RWPE1 (cell line): Measurements from ENCODE around the gene RBM10.

ENCODE experiments used
- CTCF ChIA-PET: fragments of 350-600 bp; sonication (Branson Sonifier 250); formaldehyde crosslinking; extraction: SDS; loops from one replicate; lab custom pipeline; 2021; lab: Yijun Ruan, JAX
- POLR2A ChIA-PET: fragments of 400-600 bp; formaldehyde crosslinking; extraction: SDS; loops from one replicate; lab custom pipeline; 2020; ENCODE audit warnings: antibody characterized with exemption; ENCODE audit not compliant: low non-redundant PET; lab: Yijun Ruan, JAX
- DNase-seq: peaks from one replicate; pipeline ENCODE4 v3.0.0; 2012; ENCODE audit warnings: low spot score
- H3K27ac ChIP-seq: fragments of 450-650 bp; 2 replicates; pipeline ENCODE4 v1.5.1; 2017
- TF ChIP-seq, protein P1 (sequence below): fragments of 450-650 bp; conservative IDR thresholded peaks from 2 replicates; pipeline ENCODE4 v1.5.1; 2017; ENCODE audit warnings: low read depth, mild to moderate bottlenecking

Gene RBM10

GRCh38 chrX:47193475-47194193 lies 48.6 kb downstream of the RBM10 start, which contains the start of gene UBA1:
UBA1 (plus strand) TSS chrX:47193829; CDS start chrX:47198803, 4,974 bp downstream.
- ChIA-PET CTCF (no interaction called here), POLR2A (no interaction called here)
- TF ChIP-seq, protein P1, sequence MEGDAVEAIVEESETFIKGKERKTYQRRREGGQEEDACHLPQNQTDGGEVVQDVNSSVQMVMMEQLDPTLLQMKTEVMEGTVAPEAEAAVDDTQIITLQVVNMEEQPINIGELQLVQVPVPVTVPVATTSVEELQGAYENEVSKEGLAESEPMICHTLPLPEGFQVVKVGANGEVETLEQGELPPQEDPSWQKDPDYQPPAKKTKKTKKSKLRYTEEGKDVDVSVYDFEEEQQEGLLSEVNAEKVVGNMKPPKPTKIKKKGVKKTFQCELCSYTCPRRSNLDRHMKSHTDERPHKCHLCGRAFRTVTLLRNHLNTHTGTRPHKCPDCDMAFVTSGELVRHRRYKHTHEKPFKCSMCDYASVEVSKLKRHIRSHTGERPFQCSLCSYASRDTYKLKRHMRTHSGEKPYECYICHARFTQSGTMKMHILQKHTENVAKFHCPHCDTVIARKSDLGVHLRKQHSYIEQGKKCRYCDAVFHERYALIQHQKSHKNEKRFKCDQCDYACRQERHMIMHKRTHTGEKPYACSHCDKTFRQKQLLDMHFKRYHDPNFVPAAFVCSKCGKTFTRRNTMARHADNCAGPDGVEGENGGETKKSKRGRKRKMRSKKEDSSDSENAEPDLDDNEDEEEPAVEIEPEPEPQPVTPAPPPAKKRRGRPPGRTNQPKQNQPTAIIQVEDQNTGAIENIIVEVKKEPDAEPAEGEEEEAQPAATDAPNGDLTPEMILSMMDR: peak; percentile 63
- peak; percentile 80 for DNase-seq
- H3K27ac ChIP-seq: peak within 1 kb of the TSS; percentile 83

GRCh38 chrX:47194194-47194787 lies 49.3 kb downstream of the RBM10 start:
- ChIA-PET CTCF (no interaction called here), POLR2A (interaction anchor here (0.5 kb wide), 1 partner anchor 64 kb away, joined by 3 read pairs; no protein-coding TSS in a partner anchor)
- TF ChIP-seq, protein P1: no peak
- DNase-seq: no peak
- peak overlapping the region; percentile 83 for H3K27ac ChIP-seq

DNA sequence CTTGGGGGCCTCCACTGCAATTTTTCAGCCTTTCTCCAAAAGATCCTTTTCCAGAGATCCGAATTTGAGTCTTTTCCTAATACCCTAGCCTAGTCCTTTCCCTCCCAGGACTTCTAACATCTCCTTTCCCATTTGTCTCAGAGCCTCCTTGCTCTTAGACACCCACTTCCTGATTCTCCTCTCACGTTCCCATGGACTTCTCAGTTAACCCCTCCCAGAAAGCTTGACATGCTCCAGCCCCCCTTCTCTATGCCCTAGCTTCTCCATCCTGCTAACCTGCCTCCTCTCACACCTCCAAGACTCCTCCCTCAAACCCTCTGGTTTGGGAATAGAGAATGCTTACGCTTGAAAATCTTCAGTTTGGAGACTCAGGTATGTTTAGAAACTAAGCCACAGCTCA lies 51.1 kb downstream of the RBM10 start:
- DNase-seq: no peak
- peak overlapping the region; percentile 83 for H3K27ac ChIP-seq
- TF ChIP-seq, protein P1: no peak
- CTCF ChIA-PET: no interaction called here
- POLR2A ChIA-PET: interaction anchor here (0.6 kb wide), 1 partner anchor 15 kb away, joined by 4 read pairs; no protein-coding TSS in a partner anchor

DNA sequence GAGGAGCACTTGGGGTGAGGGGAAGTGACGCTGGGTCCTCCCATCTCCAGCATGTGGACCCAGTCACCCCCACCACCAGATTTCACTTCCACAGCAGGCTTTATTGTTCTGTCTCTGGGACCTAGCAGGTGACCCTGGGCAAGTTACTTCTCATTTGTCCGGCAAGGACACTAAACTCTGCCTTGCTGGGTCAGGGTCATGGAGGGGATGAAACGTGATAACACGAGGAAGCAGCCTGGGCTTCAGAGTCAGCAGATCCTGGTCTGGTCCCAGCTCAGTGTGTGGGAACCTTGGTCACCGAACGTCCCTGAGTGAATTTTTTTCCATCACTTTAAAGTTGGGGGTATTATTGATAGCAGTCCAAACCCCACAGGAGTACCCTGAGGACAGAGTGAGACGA lies 52.5 kb downstream of the RBM10 start:
- POLR2A ChIA-PET: no interaction called here
- CTCF ChIA-PET: no interaction called here
- H3K27ac ChIP-seq: peak overlapping the region; percentile 46
- TF ChIP-seq, protein P1: no peak
- DNase-seq: no peak

DNA sequence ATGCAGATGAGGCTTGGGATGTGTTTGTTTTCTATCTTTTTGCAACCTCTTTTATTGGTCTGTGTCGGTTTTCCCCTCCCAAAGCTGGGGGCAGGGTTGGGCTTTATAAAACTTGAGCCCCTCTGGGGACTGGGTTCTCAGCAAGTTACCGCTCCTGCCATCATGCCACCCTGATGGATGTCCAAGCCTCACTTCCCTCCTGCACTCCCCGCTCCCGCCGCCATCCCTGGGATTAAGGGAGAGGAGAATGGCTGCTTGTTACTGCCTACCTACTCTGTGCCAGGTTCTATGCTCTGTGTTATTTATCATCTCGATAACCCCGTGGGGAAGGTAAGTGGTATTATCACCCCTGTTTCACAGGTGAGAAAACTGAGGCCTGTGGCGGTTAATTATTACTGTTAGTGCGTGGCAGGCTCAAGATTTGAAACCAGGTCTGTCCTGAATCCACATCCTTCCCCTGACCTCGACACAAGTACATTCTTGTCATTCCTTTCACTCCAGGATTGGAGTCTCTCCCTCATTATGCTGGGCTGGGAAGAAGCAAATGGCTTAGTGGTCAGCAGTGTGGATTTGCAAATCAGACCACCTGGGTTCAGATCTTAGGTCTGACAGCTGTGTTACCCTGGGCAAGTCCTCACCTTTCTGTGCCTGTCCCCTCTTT lies 53.1 kb downstream of the RBM10 start:
- ChIA-PET CTCF (no interaction called here), POLR2A (no interaction called here)
- no peak for DNase-seq
- TF ChIP-seq, protein P1: no peak
- peak overlapping the region; percentile 68 for H3K27ac ChIP-seq

DNA sequence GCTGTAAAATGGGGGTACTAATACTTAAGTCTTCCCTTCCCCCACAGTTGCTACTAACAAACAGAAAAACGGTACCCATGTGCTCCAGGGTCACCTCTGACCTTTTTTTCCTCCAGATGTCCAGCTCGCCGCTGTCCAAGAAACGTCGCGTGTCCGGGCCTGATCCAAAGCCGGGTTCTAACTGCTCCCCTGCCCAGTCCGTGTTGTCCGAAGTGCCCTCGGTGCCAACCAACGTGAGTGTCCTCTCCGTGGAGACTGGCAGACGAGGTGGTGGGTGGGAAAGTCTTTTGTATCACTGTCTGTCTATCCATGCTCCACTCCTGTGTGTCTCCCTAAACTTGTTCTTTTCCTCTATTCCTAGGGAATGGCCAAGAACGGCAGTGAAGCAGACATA lies 53.7 kb downstream of the RBM10 start:
- ChIA-PET POLR2A (interaction anchor here (0.6 kb wide), 1 partner anchor 286 kb away, joined by 5 read pairs; no protein-coding TSS in a partner anchor), CTCF (no interaction called here)
- peak overlapping the region; percentile 68 for H3K27ac ChIP-seq
- no peak for DNase-seq
- TF ChIP-seq, protein P1: no peak
